H1 (cell line): ENCODE data around the gene SGMS1. TPM values are rescaled to one million over a fixed set of nuclear protein-coding genes. Genes with fewer than 3 reads are reported as not detected.

Experiments used
- CHD7 ChIP-seq: fragments of 300-600 bp; sonication (generic); IDR thresholded peaks from 2 replicates; pipeline ENCODE4 v1.7.1; 2012; ENCODE audit warnings: low read length, moderate library complexity, mild to moderate bottlenecking, inconsistent platforms; ENCODE audit not compliant: insufficient replicate concordance
- EZH2 ChIP-seq: fragments of 200-600 bp; sonication (generic); IDR thresholded peaks from 2 replicates; pipeline ENCODE4 v1.7.1; 2012; ENCODE audit warnings: low read depth, mild to moderate bottlenecking, moderate library complexity, low read length, inconsistent platforms; ENCODE audit not compliant: severe bottlenecking
- HDAC6 ChIP-seq: IDR thresholded peaks from one replicate; pipeline ENCODE4 v1.7.1; 2012; ENCODE audit warnings: low read depth, mild to moderate bottlenecking, inconsistent platforms, low read length, moderate library complexity
- JUND ChIP-seq: IDR thresholded peaks from 2 replicates; pipeline ENCODE4 v1.6.1; 2011; ENCODE audit warnings: mild to moderate bottlenecking, improper control_type of control experiment, low read length
- NRF1 ChIP-seq: IDR thresholded peaks from 2 replicates; pipeline ENCODE4 v1.6.1; 2011; ENCODE audit warnings: mild to moderate bottlenecking, low read depth, low read length, improper control_type of control experiment
- PHF8 ChIP-seq: fragments of 200-600 bp; sonication (generic); conservative IDR thresholded peaks from 2 replicates; pipeline ENCODE4 v1.7.1; 2012; ENCODE audit warnings: low read depth, mild to moderate bottlenecking, inconsistent platforms, low read length, moderate library complexity
- POLR2A ChIP-seq, 2 experiments: IDR thresholded peaks; 1 replicate in 1 of 2; 2 replicates in 1 of 2; pipeline ENCODE4 v1.6.1; 2011; ENCODE audit warnings: low read depth in 2 of 2, low read length in 2 of 2, mild to moderate bottlenecking in 2 of 2; ENCODE audit errors: control extremely low read depth in 1 of 2
- SAP30 ChIP-seq: fragments of 300-600 bp; sonication (generic); IDR thresholded peaks from 2 replicates; pipeline ENCODE4 v1.7.1; 2012; ENCODE audit warnings: low read length, moderate library complexity, mild to moderate bottlenecking, inconsistent platforms; ENCODE audit not compliant: insufficient read depth, insufficient replicate concordance
- SIN3A ChIP-seq, 2 experiments: IDR thresholded peaks in 1 of 2; conservative IDR thresholded peaks in 1 of 2; 2 replicates each; pipeline ENCODE4 v1.6.1; 2011 to 2012; ENCODE audit warnings: low read length in 2 of 2, improper control_type of control experiment in 1 of 2, low read depth in 1 of 2, mild to moderate bottlenecking in 1 of 2
- SIRT6 ChIP-seq: IDR thresholded peaks from one replicate; pipeline ENCODE4 v1.7.1; 2012; ENCODE audit warnings: low read length, inconsistent platforms
- SP2 ChIP-seq: IDR thresholded peaks from 2 replicates; pipeline ENCODE4 v1.6.1; 2012; ENCODE audit warnings: mild to moderate bottlenecking, low read length, inconsistent platforms
- TAF7 ChIP-seq: optimal IDR thresholded peaks from 2 replicates; pipeline ENCODE3; 2011; ENCODE audit warnings: low read depth, mild to moderate bottlenecking, inconsistent platforms, low read length, moderate library complexity, borderline replicate concordance
- TBP ChIP-seq: IDR thresholded peaks from 2 replicates; pipeline ENCODE4 v1.6.1; 2011; ENCODE audit warnings: low read depth, low read length, improper control_type of control experiment
- polyA plus RNA-seq, 7 experiments: library from polyadenylated mRNA; depleted of rRNA in 3 of 7; stranded (reverse) in 5 of 7; unstranded in 2 of 7; fragments of >200 nt in 5 of 7; fragments of 200-250 nt in 2 of 7; gene quantifications; 1 replicate in 5 of 7; 2 replicates in 1 of 7; 4 replicates in 1 of 7; pipeline versions ENCODE4 v1.2.1 to v1.2.3, GENCODE V29; 2011 to 2013; ENCODE audit warnings: missing spikeins in 2 of 7, mixed read lengths in 2 of 7
- total RNA-seq: library from RNA; stranded (reverse); fragmentation: NEBNext Ultra II Directional; extraction: Animal tissue kit (Norgen Biotek cat#: 25700); gene quantifications from 2 replicates; pipeline ENCODE4 v1.2.1, GENCODE V29; 2021

The SGMS1 gene
- total and polyA plus RNA-seq, 2 of the 8 experiments (the other 6 are each of a cell fraction or from before 2014, with no cell fraction given), result 6.0 to 15.6 TPM

- TF ChIP-seq CHD7 (no peak), SP2 (no peak), JUND (no peak), SIRT6 (no peak), SIN3A (conservative IDR thresholded peaks at IDR 0.05 in 1 of 2, IDR thresholded peaks at IDR 0.05 in 1 of 2; ENCODE audit: low read depth in 1 of 2, low read length in 2 of 2) (no peak), POLR2A (IDR thresholded peaks at IDR 0.05; ENCODE audit: control extremely low read depth in 1 of 2, low read depth in 2 of 2, low read length in 2 of 2) (no peak), PHF8 (no peak), HDAC6 (no peak), TAF7 (no peak), NRF1 (no peak), SAP30 (no peak), TBP (no peak), EZH2 (no peak)
Observed at GRCh38 chr10:50471583-50471975, 152.2 kb downstream of the SGMS1 start (continued).
